Smooth muscle cell (in vitro differentiated cells): ENCODE measurements around the gene ZNF335. TPM values are rescaled to one million over a fixed set of nuclear protein-coding genes. Genes with fewer than 3 reads are reported as not detected.
A peak's percentile ranks its signal among the peaks of the same experiment; 100 is the strongest.

Experiments used
- DNase-seq: peaks from one replicate; lab custom pipeline; 2025; ENCODE audit not compliant: unreplicated experiment; lab: John Stamatoyannopoulos, UW
- H2AFZ ChIP-seq: fragments of 200-600 bp; sonication (generic); 2 replicates; pipeline ENCODE4 v1.6.0; 2016; ENCODE audit warnings: antibody characterized with exemption, low read depth, mild to moderate bottlenecking
- H3F3A ChIP-seq: fragments of 200-600 bp; sonication (generic); 2 replicates; pipeline ENCODE4 v1.6.0; 2017; ENCODE audit warnings: antibody characterized with exemption, low read depth
- H3K27ac ChIP-seq: fragments of 200-600 bp; sonication (generic); 2 replicates; pipeline ENCODE4 v1.5.1; 2016; ENCODE audit warnings: low read depth, mild to moderate bottlenecking
- H3K27me3 ChIP-seq: fragments of 200-600 bp; sonication (generic); 2 replicates; pipeline ENCODE4 v1.6.1; 2016; ENCODE audit warnings: low read depth, mild to moderate bottlenecking
- H3K36me3 ChIP-seq: fragments of 200-600 bp; sonication (generic); 2 replicates; pipeline ENCODE4 v1.5.1; 2016; ENCODE audit warnings: low read depth
- H3K4me1 ChIP-seq: fragments of 200-600 bp; sonication (generic); 2 replicates; pipeline ENCODE4 v1.5.1; 2016; ENCODE audit warnings: low read depth
- H3K4me2 ChIP-seq: fragments of 200-600 bp; sonication (generic); 2 replicates; pipeline ENCODE4 v1.6.0; 2016; ENCODE audit warnings: mild to moderate bottlenecking
- H3K4me3 ChIP-seq: fragments of 200-600 bp; sonication (generic); 2 replicates; pipeline ENCODE4 v1.5.1; 2016; ENCODE audit warnings: mild to moderate bottlenecking
- H3K79me2 ChIP-seq: fragments of 200-600 bp; sonication (generic); 2 replicates; pipeline ENCODE4 v1.6.0; 2016; ENCODE audit warnings: low read depth, mild to moderate bottlenecking
- H3K9ac ChIP-seq: fragments of 200-600 bp; sonication (generic); 2 replicates; pipeline ENCODE4 v1.6.0; 2016; ENCODE audit warnings: low read depth
- H3K9me3 ChIP-seq: fragments of 200-600 bp; sonication (generic); replicated peaks from 2 replicates; pipeline ENCODE4 v1.5.1; 2016; ENCODE audit warnings: low read depth
- H4K20me1 ChIP-seq: fragments of 200-600 bp; sonication (generic); 2 replicates; pipeline ENCODE4 v1.6.0; 2016; ENCODE audit warnings: low read depth
- WGBS: methylation state at CpG from one replicate; pipeline ENCODE4 v1.1.7; 2016; ENCODE audit warnings: low lambda C conversion rate; 5-methylcytosine and 5-hydroxymethylcytosine counted together
- polyA plus RNA-seq: library from polyadenylated mRNA; unstranded; fragments of >200 nt; fragmentation: Nextera tagmentation; extraction: Ambion mirVana; gene quantifications from 2 replicates; pipeline ENCODE4 v1.2.1, GENCODE V29; 2016
- total RNA-seq: library from RNA; depleted of rRNA; stranded (reverse); fragments of >200 nt; gene quantifications from 2 replicates; pipeline ENCODE4 v1.2.3, GENCODE V29; 2014
- TF ChIP-seq, protein P1 (sequence below): fragments of 200-600 bp; sonication (generic); IDR thresholded peaks from 2 replicates; pipeline ENCODE4 v1.5.1; 2017; ENCODE audit warnings: borderline replicate concordance, mild to moderate bottlenecking, antibody characterized with exemption; ENCODE audit not compliant: insufficient read depth, poor library complexity, severe bottlenecking

ZNF335 gene
- total and polyA plus RNA-seq, 2 experiments from 2014 or later: 11.2 to 14.2 TPM

DNA sequence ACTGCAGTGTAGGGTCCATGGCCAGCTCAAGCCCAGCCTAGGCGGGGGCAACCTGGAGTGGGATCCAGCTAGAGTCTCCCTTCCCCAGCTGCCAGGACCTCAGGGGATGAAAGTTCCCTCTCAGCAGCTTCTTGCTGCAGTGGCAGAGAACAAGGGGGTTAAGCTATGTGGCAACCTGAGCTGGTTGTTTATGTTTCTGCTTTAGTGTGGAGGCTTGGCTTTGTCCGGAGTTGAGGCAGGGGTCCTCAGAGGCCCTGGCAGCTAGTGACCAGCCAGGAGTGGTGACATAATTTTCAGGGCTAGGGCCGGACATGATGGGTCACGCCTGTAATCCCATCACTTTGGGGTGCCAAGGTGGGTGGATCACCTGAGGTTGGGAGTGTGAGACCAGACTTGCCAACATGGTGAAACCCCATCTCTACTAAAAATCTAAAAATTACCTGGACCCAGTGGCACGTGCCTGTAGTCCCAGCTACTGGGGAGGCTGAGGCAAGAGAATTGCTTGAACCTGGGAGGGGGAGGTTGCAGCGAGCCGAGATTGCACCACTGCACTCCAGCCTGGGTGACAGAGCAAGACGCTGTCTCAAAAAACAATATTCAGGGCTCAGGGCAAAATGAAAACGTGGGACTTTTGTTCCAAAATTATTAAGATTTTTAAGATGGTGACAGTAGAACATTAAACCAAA, 46.0 kb downstream of the ZNF335 start:
- Histone ChIP-seq H3K4me1 (peaks cover 16% of the 10 kb centered on the region), H4K20me1 (no peaks in the 10 kb centered on the region), H2AFZ (no peak overlapping the region), H3F3A (peaks cover 30% of the 10 kb centered on the region), H3K27me3 (no peaks in the 10 kb centered on the region), H3K4me2 (no peak overlapping the region), H3K36me3 (no peaks in the 10 kb centered on the region), H3K79me2 (no peaks in the 10 kb centered on the region), H3K4me3 (no peak overlapping the region), H3K9ac (no peak overlapping the region), H3K9me3 (no peaks in the 10 kb centered on the region), H3K27ac (no peak overlapping the region)
- WGBS: 83% methylated on average over 9 of the region's 9 CpGs
- TF ChIP-seq, protein P1, sequence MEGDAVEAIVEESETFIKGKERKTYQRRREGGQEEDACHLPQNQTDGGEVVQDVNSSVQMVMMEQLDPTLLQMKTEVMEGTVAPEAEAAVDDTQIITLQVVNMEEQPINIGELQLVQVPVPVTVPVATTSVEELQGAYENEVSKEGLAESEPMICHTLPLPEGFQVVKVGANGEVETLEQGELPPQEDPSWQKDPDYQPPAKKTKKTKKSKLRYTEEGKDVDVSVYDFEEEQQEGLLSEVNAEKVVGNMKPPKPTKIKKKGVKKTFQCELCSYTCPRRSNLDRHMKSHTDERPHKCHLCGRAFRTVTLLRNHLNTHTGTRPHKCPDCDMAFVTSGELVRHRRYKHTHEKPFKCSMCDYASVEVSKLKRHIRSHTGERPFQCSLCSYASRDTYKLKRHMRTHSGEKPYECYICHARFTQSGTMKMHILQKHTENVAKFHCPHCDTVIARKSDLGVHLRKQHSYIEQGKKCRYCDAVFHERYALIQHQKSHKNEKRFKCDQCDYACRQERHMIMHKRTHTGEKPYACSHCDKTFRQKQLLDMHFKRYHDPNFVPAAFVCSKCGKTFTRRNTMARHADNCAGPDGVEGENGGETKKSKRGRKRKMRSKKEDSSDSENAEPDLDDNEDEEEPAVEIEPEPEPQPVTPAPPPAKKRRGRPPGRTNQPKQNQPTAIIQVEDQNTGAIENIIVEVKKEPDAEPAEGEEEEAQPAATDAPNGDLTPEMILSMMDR: no peak
- DNase-seq: no peak

DNA sequence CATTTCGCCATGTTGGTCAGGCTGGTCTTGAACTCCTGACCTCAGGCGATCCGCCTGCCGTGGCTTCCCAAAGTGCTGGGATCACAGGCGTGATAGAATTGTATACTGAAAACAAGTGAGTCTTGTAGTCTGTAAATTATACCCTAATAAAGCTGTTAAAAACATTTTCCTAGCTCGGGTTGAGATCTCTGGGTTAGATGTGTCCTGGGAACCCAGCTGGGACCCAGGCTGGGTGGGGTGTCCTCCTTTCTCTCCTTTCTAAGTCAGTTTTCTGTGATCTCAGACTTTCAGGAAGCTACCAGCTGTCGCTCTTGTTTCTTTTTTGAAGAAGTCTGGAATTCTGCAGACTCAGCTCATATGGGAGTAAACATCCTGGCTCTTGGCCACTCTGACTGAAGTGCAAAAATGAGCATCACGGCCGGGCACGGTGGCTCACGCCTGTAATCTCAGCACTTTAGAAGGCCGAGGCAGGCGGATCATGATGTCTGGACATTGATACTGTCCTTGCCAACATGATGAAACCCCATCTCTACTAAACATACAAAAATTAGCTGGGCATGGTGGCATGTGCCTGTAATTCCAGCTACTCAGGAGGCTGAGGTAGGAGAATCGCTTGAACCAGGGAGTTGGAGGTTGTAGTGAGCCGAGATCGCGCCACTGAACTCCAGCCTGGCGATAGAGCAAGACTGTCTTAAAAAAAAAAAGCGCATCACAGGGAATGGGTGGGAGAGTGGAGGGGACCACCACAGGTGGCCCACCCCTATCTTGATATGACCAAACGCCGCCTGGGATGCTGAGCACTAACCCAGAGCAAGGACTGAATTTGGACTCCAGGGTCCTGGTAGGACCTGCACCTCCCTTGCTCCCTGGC, 47.4 kb downstream of the ZNF335 start:
- TF ChIP-seq, protein P1: no peak
- Histone ChIP-seq H3K27ac (peak overlapping the region; percentile 75), H3K36me3 (no peaks in the 10 kb centered on the region), H3K9ac (no peak overlapping the region), H3K27me3 (no peaks in the 10 kb centered on the region), H2AFZ (no peak overlapping the region), H3K4me1 (peaks cover 23% of the 10 kb centered on the region), H3K79me2 (no peaks in the 10 kb centered on the region), H3F3A (peaks cover 34% of the 10 kb centered on the region), H3K4me2 (peak overlapping the region; percentile 71), H3K4me3 (no peak overlapping the region), H3K9me3 (no peaks in the 10 kb centered on the region), H4K20me1 (no peaks in the 10 kb centered on the region)
- WGBS: 56% methylated on average over 21 of the region's 21 CpGs
- no peak for DNase-seq

DNA sequence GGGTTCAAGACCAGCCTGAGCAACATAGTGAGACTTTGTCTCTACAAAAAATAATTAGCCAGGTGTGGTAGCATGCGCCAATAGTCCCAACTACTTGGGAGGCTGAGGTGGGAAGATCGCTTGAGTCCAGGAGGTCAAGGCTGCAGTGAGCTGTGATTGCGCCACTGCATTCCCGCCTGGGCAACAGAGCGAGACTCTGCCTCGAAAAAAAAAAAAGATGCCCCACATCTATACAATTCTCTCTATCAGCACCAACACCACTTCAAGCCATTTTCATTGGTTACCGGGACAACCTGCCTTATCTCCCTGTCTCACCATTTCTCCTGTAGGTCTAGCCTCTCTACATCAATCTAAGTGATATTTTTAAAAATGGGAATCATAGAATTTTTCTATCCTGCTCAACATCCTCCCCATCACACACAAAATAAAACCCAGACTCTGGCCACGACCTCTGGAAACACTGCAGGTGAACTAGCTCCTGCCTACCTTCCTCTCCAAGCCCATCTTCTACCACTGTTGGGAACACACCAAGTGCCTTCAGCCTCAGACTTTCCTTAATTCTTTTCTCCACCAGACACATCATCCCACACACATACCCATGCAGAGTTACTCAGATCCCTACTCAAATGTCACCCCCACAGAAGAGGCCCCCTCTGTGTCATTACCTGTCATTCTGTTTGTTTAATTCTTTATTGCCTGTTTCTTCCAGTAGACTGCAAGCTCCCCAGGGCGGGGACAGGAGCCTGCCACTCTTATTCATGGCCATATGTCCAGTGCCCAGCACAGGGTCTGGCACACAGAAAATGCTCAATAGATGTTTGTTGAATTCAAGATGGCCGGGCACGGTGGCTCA, 50.4 kb downstream of the ZNF335 start:
- WGBS: 84% methylated on average over 11 of the region's 11 CpGs
- Histone ChIP-seq H3F3A (peaks cover 36% of the 10 kb centered on the region), H3K27me3 (no peaks in the 10 kb centered on the region), H3K27ac (peak overlapping the region; percentile 94), H4K20me1 (no peaks in the 10 kb centered on the region), H3K9ac (no peak overlapping the region), H3K9me3 (no peaks in the 10 kb centered on the region), H3K36me3 (no peaks in the 10 kb centered on the region), H3K4me2 (peak overlapping the region; percentile 41), H3K4me1 (peaks cover 27% of the 10 kb centered on the region), H3K4me3 (no peak overlapping the region), H3K79me2 (no peaks in the 10 kb centered on the region), H2AFZ (no peak overlapping the region)
- TF ChIP-seq, protein P1: no peak
- DNase-seq: no peak
